Daoy (cell line): ENCODE measurements around the gene LHFPL3. TPM values are rescaled to one million over a fixed set of nuclear protein-coding genes. Genes with fewer than 3 reads are reported as not detected.
"Not testable (repeated sequence)": the region's sequence is repeated elsewhere in the genome, so short reads cannot be mapped to it uniquely, and the experiment has no call there.

ENCODE experiments used
- DNase-seq: peaks from one replicate; pipeline ENCODE4 v3.0.0-alpha.2; 2015; ENCODE audit warnings: low read depth
- total RNA-seq: library from RNA; depleted of rRNA; stranded (reverse); fragments of >200 nt; shearing (Covaris generic); gene quantifications from 2 replicates; pipeline ENCODE4 v1.2.3, GENCODE V29; 2014

LHFPL3 gene
- total RNA-seq, 1 experiment from 2014 or later = 0.06 TPM

- no peak for DNase-seq
Observed at GRCh38 chr7:104894726-104895521, 566.5 kb downstream of the LHFPL3 start.

GRCh38 chr7:104895522-104896236 lies 567.3 kb downstream of the LHFPL3 start:
- no peak for DNase-seq

- DNase-seq = no peak
Observed at GRCh38 chr7:104898434-104898833, 570.0 kb downstream of the LHFPL3 start.

- DNase-seq = no peak
Observed at GRCh38 chr7:104900525-104901239, 572.3 kb downstream of the LHFPL3 start.

DNA sequence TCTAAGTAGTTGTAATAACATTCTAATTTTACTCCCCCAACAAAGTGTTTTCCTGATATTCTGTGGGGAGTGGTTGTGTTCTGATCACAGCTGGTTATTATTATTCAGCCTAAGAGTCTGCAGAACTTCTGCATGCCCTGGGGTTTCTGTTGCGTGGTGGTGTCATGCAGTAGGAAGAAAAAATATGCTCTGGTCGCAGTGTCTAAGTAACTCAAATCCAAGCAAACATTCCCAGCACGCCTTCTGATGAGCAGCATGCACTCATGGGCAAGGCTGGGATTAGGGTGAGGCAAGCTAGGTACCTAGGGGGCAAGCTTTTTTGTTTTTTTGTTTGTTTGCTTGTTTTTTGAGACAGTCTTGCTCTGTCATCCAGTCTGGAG lies 572.8 kb downstream of the LHFPL3 start:
- DNase-seq = no peak

GRCh38 chr7:104902183-104902582 lies 573.8 kb downstream of the LHFPL3 start:
- no peak for DNase-seq

DNA sequence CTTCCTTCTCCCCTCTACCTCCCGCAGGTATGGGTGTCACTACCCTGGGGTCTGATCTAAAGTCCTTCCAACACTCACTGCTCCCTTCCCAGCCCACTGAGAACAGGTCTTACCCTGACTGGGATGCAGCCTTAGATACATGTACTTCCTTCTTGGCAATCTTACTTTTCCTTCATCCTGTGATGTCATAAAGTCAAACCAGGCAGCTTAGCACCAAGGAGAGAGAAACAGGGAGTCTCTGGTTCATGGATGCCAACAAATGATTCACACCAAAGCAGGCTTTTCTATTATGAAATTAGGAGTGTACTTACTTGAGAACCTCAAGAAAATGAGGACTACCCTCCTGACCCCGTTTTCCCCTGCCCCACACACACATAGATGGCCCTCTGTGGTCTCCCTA lies 574.6 kb downstream of the LHFPL3 start:
- DNase-seq = no peak

- no peak for DNase-seq
Observed at GRCh38 chr7:104903846-104904245, 575.4 kb downstream of the LHFPL3 start.

- DNase-seq = no peak
Observed at GRCh38 chr7:104906032-104906431, 577.6 kb downstream of the LHFPL3 start.

DNA sequence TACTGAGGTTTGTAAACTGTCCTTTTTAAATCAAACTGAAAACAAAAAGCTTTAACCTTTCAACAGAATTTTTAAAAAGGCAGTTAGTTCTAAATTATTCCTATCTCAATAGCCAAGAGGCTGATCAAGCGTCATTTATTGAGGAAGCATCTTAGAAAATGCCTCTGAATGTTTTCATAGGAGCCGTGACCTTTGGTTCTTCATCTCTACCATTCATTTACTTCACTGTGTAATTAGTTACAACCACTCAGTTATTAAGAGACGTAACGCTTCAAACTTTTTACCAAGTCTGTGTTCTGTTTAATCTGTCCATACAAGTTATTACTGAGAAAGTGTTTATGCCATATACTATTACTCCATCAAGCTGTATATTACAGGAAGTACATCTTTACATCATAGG lies 578.2 kb downstream of the LHFPL3 start:
- DNase-seq = no peak

DNA sequence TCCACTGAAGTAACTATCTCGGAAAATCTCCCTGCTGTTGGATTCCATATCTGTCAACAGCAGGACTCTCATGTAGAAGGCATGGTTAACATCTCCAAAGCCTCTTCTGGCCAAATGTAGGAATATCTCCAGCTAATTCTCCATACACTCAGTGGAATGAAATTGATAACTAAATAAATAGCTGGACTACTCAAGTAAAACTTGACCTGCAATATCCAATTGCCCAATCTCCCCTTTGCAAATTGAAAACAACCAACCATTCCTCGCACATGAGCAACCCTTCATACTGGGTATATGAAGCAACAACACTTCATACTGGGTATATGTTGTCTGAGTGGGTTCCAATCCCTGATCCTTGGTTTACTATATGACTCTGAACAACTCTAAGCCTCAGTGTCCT lies 580.2 kb downstream of the LHFPL3 start:
- DNase-seq = no peak

DNA sequence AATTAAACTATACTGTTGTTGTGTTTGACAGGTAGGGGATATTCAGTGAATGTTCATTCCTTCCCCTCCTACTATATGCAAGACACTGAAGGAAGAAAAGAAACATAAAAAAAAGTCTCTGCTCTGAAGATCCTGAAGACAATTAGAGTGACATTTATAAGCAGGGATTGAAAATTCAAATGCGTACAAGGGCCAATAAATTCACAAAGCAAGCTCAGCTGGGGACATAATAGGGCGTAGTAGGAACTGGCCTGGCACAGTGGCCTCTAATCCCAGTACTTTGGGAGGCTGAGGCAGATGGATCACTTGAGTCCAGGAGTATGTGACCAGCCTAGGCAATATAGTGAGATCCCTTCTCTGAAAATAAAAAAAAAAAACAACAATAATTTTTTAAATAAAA lies 580.7 kb downstream of the LHFPL3 start:
- DNase-seq = no peak

DNA sequence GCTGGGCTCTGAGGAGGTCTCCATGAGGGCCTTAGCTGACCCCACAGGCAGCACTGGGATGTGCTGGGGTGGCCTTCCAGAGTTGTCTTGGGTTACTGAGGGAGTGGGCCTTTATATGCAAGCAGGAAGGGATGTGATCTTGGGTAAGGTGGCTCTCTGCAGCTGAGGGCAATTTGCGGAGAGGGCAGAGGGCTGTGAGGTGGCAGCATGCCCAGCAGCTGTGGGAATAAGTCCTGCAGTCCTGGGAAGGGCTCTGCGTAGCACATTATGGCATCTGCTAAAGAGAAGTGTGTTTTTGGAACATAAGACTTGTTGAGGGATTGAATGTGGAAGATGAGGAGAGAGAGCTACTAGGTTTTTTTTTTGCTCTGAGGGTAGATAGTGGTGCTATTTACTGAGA lies 586.0 kb downstream of the LHFPL3 start:
- no peak for DNase-seq

GRCh38 chr7:104921596-104921995 lies 593.2 kb downstream of the LHFPL3 start:
- no peak for DNase-seq

DNA sequence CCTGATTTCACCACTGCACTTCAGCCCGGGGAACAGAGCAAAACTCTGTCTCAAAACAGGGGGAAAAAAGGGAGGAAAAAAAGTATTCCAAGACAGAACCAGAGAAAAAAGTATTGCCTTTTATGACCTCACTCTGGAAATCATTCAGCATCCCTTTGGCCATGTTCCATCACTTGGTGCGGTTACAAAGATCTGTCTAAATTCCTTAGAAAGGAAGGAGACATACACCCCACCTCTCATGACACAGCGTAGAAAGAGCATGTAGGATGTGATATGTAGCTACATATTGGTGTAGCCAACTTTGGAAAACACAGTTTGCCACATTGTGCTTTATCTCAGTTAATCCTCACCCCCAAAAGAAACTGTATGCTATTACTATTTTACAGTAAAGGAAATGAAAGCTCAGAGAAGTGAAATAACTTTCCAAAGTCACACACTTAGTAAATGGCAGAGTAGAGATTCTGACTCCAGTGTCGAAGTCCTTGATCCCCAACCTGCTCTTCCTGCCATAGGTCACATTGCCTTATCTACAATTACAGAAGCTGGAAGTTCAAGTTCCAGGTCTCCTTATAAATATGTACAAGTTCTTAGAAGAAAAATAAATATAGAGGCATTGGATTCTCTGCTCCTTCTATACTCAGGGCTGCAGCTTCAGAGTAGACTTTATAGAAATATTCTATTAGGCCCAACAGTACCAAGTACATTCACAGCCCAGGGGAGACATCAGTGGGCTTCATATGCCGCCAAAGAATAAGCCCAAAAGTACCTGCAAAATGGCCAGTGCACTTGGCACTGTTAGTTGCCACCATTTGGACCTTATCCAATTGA lies 594.0 kb downstream of the LHFPL3 start:
- no peak for DNase-seq

- DNase-seq = peak; percentile 91
Observed at GRCh38 chr7:104923010-104923421, 594.6 kb downstream of the LHFPL3 start.

DNA sequence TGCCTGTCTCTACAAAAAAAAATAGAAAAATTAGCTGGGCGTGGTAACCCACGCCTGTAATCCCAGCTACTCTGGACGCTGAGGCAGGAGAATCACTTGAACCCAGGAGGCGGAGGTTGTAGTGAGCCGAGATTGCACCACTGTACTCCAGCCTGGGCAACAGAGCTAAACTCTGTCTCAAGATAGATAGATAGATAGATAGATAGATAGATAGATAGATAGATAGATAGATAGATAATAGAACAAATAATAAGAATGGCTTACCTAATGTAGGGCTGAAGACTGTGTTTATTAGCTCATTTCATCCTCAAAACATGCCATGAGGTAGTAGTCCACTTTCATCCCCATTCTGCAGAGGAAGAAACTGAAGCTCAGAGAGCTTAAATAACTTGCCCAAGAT lies 597.8 kb downstream of the LHFPL3 start:
- DNase-seq = not testable (repeated sequence)

DNA sequence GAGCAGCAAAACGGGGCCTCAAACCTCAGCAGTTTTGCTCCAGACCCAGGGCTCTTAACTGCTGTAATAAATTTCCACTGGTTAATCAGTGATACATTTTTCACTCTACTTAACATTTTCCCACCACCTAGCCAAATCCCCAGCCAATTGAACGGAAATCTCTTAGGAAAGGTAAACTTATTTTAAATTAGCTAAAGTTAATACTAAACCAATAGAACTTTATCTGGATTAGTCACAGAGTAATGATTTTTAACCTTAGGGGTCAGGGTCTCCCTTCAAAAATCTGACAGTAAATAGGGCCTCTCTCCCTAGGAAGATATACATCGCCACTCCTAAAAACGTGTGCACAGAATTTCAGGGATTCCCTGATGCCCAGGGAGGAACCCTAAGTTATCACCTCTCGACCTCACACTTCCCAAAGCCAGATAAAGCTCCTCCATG lies 598.2 kb downstream of the LHFPL3 start:
- DNase-seq = no peak

DNA sequence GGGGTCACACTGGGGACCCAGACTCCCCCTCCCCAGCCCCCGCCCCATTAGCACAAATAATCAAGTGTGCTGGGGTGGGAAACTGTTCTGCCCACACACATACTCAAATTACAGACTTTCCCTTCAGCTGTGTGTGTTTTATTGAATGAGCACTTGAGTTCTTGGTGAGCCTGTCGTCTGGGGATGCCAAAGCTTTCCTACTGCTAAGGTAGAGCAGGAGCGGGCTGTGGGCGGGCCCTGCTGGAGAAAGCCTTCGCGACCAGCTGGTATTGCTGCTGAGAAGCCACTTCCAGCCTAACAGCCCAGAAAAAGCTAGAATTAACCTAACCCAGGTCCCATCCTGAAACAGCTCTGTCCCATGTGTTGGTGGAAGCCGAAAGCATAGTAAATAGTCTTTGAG lies 598.7 kb downstream of the LHFPL3 start:
- DNase-seq = no peak

DNA sequence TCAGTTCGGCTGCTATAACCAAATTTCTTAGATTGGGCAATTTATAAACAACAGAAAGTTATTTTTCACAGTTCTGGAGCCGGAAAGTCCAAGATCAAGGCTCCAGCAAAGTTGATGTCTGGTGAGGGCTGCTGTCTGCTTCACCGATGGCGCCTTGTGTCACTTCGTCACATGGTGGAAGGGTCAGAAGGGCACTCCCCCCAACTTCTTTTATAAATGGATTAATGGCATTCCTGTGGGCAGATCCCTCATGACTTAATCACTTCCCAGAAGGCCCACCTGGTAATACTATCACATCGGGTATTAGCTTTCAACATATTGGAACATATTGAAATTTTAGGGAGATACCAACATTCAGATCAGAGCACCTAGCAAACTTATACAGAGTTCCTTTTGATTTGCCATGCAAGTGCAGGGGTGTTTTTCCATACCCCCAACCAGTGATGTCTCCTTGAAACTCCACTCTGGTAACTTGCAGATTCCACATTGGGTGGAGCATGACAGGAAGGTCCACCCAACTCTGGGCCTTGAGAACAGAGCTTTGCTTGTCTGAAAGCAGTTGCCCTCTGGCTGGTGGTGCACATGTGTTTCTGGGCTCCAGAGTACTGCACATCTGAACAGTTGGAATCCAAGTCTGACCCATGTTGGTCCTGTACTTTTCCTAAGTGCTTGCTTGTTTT lies 600.5 kb downstream of the LHFPL3 start:
- DNase-seq = no peak

DNA sequence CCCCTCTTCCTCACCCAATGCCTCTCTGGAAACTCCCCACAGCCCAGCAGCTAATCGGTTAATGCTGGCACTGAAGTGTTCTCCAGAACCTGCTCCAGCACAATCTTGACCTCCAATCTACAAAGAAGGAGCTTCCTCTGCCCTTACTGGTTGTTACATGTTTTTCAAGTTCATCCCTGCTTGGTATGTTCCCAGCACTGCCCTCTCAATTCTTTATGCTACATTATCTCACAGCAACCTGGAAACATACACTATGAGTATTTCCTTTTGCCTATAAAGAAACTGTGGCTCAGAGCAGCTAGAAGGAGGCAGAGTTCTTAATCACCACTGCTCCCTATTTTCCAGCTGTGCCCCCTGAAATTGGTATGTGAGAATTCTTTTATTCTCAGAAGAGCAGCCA lies 601.5 kb downstream of the LHFPL3 start:
- no peak for DNase-seq
